Esophagus muscularis mucosa (tissue), 4 donors: Measurements from ENCODE around the gene ZNF526. TPM values are rescaled to one million over a fixed set of nuclear protein-coding genes. Genes with fewer than 3 reads are reported as not detected.

Experiments used
- DNase-seq: peaks from one replicate; pipeline ENCODE4 v3.0.0-alpha.2; 2017; ENCODE audit errors: extremely low spot score
- H3K27ac ChIP-seq, 4 donors: fragments of 200-600 bp; sonication (generic); replicated peaks in 1 of 4; 1 replicate in 3 of 4; 2 replicates in 1 of 4; pipeline ENCODE4 v1.5.1; 2016 to 2019; ENCODE audit warnings: mild to moderate bottlenecking in 1 of 4
- H3K27me3 ChIP-seq, 4 donors: fragments of 200-600 bp; sonication (generic); one replicate each; pipeline versions ENCODE4 v1.5.1 to v1.6.0; 2016 to 2019
- H3K36me3 ChIP-seq, 4 donors: fragments of 200-600 bp; sonication (generic); one replicate each; pipeline ENCODE4 v1.5.1; 2016 to 2019
- H3K4me1 ChIP-seq, 4 donors: fragments of 200-600 bp; sonication (generic); one replicate each; pipeline ENCODE4 v1.5.1; 2016 to 2019
- H3K4me3 ChIP-seq, 4 donors: fragments of 200-600 bp; sonication (generic); 1 replicate in 2 of 4; 2 replicates in 2 of 4; pipeline ENCODE4 v1.5.1; 2016 to 2019; ENCODE audit warnings: mild to moderate bottlenecking in 4 of 4, moderate library complexity in 1 of 4
- H3K9me3 ChIP-seq, 4 donors: fragments of 200-600 bp; sonication (generic); 1 replicate in 3 of 4; 2 replicates in 1 of 4; pipeline ENCODE4 v1.5.1; 2016 to 2019
- EP300 ChIP-seq: sonication (generic); formaldehyde crosslinking; IDR thresholded peaks from one replicate; pipeline ENCODE4 v1.6.1; 2017; ENCODE audit warnings: antibody characterized with exemption
- POLR2A ChIP-seq: fragments of 450-650 bp; IDR thresholded peaks from one replicate; pipeline ENCODE4 v1.6.1; 2017; ENCODE audit warnings: antibody characterized with exemption, moderate library complexity, mild to moderate bottlenecking, low read depth
- POLR2AphosphoS5 ChIP-seq, 2 donors: sonication (generic); formaldehyde crosslinking; IDR thresholded peaks; one replicate each; pipeline ENCODE4 v1.6.1; 2017; ENCODE audit warnings: antibody characterized with exemption in 2 of 2
- WGBS: methylation state at CpG from one replicate; pipeline ENCODE4 v1.1.5; 2018; 5-methylcytosine and 5-hydroxymethylcytosine counted together
- intact Hi-C: fragments of 100-400 bp; cut with DNase I; formaldehyde crosslinking; loops from one replicate; pipeline ENCODE4 v1.15.1; 2023
- total RNA-seq, 4 donors: library from RNA; depleted of rRNA; stranded (reverse); fragments of >200 nt; gene quantifications; one replicate each; pipeline versions ENCODE4 v1.1.0 to v1.2.1, GENCODE V29; 2016
- TF ChIP-seq, protein P1 (sequence below), 3 experiments: fragments of 200-600 bp in 2 of 3; fragments of 450-650 bp in 1 of 3; sonication (generic) in 2 of 3; IDR thresholded peaks; one replicate each; pipeline ENCODE4 v1.5.1; 2017 to 2019; ENCODE audit warnings: antibody characterized with exemption in 3 of 3, mild to moderate bottlenecking in 2 of 3, moderate library complexity in 1 of 3

The ZNF526 gene
- total RNA-seq, 4 donors from 2014 or later, result 4.3 to 8.6 (median 7.1) TPM

DNA sequence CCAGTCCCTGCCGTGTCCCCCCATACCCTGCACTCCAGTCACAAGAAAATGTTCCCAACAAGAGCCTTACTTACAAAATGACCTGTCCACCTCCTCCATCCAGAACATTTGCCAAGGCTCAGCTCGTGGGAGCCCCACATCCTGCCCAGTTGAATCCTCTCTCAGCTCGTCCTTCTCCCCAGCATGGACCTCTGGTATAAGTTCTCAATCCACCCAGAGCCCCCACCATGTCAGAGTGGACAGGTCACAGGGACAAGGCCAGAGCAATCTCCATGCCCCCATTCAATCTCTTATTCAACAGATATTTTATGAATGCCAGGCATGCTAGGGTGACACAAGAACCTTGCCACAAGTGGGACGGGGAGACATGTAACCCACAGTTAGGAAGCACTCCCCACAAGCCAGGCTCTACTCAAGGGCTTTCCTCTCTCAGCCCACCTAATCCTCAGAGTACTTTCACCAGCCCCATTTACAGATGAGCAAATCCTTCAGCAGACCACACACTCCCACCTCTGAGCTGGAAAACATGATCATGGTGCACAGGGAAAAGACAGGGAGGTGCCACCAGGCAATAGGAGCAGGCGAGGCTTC is 17.7 kb upstream of the ZNF526 start:
- intact Hi-C loops, result no loop called here

DNA sequence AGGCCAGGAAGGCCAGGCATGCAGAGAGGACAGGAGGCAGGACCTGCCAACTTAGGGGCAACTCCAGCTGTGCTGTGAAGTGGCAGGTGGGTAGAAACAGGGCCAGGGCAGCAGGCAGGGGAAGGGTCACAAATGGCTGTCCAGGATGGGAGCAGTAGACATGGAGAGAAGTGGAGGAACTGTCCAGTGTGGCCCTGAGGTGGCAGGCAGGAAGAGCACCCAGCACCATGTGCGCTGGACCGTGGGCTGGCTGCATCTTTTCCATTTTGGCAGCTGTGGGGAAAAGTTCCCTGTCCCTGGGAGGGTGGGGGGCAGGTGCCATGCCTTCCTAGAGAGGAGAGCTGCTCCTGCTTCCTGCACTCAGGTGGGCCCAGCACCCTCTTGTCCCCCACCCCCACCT is 16.4 kb upstream of the ZNF526 start:
- no peaks in the 10 kb centered on the region for H3K9me3 ChIP-seq
- TF ChIP-seq POLR2A, result no peak
- TF ChIP-seq EP300, result no peak
- no peak for TF ChIP-seq POLR2AphosphoS5 (IDR thresholded peaks at IDR 0.05)
- TF ChIP-seq, protein P1, sequence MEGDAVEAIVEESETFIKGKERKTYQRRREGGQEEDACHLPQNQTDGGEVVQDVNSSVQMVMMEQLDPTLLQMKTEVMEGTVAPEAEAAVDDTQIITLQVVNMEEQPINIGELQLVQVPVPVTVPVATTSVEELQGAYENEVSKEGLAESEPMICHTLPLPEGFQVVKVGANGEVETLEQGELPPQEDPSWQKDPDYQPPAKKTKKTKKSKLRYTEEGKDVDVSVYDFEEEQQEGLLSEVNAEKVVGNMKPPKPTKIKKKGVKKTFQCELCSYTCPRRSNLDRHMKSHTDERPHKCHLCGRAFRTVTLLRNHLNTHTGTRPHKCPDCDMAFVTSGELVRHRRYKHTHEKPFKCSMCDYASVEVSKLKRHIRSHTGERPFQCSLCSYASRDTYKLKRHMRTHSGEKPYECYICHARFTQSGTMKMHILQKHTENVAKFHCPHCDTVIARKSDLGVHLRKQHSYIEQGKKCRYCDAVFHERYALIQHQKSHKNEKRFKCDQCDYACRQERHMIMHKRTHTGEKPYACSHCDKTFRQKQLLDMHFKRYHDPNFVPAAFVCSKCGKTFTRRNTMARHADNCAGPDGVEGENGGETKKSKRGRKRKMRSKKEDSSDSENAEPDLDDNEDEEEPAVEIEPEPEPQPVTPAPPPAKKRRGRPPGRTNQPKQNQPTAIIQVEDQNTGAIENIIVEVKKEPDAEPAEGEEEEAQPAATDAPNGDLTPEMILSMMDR (IDR thresholded peaks at IDR 0.05), result no peak
- intact Hi-C loops, result no loop called here
- H3K36me3 ChIP-seq, result peaks cover 55 to 100% (median 93%) of the 10 kb centered on the region in 4 donors
- 93% methylated on average over 2 of the region's 2 CpGs for WGBS
- no peak for DNase-seq
- no peak overlapping the region for H3K27ac ChIP-seq
- H3K4me1 ChIP-seq, result peaks cover 7 to 28% (median 17%) of the 10 kb centered on the region in 4 donors
- no peaks in the 10 kb centered on the region for H3K27me3 ChIP-seq
- H3K4me3 ChIP-seq, result no peak overlapping the region

More for the DNA sequence above, 17.7 kb upstream of the ZNF526 start:
- WGBS, result 78% methylated on average over 5 of the region's 5 CpGs
- TF ChIP-seq POLR2A, result no peak
- no peak for TF ChIP-seq EP300
- TF ChIP-seq POLR2AphosphoS5 (IDR thresholded peaks at IDR 0.05), result no peak
- TF ChIP-seq, protein P1 (IDR thresholded peaks at IDR 0.05), result no peak
- H3K4me3 ChIP-seq, result no peak overlapping the region
- no peaks in the 10 kb centered on the region for H3K27me3 ChIP-seq
- no peak overlapping the region for H3K27ac ChIP-seq
- no peak for DNase-seq
- H3K36me3 ChIP-seq, result peaks cover 50 to 100% (median 91%) of the 10 kb centered on the region in 4 donors
- no peaks in the 10 kb centered on the region for H3K9me3 ChIP-seq
- H3K4me1 ChIP-seq, result peaks cover 8 to 29% (median 17%) of the 10 kb centered on the region in 4 donors

DNA sequence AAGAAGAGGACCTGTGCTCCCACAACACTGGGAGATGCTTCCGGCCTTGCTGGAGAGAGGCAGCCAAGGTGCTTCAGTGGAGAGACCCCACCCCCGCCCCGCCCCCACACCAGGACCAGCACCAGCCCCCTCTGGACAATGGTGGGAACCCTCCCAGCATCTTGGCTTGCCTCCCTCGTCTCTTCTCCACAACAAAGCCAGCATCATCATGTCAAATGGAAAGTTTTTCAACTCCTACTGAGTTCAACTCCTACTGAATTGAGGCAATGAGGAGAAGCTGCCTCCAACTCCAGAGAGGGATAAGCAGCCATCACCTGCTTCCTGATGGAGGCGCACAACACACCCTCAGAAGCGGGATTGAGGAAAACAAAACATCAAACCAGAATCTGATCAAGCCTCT is 15.4 kb upstream of the ZNF526 start:
- WGBS, result 80% methylated on average over 4 of the region's 6 CpGs
- Histone ChIP-seq H3K27me3 (no peaks in the 10 kb centered on the region), H3K9me3 (no peaks in the 10 kb centered on the region), H3K27ac (no peak overlapping the region), H3K36me3 (peaks cover 55 to 100% (median 93%) of the 10 kb centered on the region in 4 donors), H3K4me3 (no peak overlapping the region), H3K4me1 (peaks cover 3 to 20% (median 12%) of the 10 kb centered on the region in 4 donors)
- intact Hi-C loops, result no loop called here
- TF ChIP-seq POLR2AphosphoS5 (IDR thresholded peaks at IDR 0.05), result no peak
- TF ChIP-seq POLR2A, result no peak
- no peak for TF ChIP-seq EP300
- TF ChIP-seq, protein P1 (IDR thresholded peaks at IDR 0.05), result no peak
- no peak for DNase-seq

DNA sequence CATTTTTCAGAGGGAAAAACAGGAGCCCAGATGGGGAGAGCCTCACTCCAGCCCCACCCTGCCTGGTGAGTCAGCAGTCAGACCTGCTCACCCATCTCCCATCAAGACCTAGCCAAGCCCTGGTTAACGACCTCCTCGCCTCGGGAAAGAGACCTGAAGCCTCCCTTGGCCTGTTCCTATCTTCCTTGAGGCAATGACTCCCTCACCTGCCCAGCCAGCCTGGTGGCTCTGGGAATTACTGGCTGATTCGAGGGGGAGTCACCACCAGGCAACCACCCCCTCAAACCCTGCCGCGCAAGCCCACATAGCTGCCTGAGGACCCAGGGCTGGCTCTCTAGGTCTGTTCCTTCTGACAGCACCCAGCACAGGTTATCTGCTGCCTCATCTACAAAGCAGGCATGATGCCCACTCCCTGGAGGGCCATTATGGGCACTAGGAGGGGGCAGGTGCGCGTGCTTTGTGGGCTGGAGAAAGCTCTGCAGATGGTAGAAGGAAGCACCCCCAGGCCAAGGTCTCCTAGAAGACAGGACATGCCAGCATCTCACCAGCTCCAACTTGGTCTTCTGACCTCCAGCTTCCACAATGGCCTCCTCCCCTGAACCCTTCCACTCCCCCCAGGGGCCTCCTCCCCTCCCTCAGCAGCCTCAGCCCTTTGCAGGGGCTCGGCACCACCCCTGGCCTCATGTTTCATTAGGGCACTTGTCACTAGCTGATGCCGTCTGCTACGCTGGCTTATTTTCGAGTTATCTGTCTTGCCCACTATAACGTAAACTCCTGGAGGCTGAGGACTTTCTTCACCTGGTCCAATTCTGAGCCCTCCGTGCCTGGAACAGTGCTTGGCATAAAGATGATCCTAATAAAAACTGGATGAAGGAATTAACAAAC is 13.0 kb upstream of the ZNF526 start:
- Histone ChIP-seq H3K27ac (no peak overlapping the region), H3K36me3 (peaks cover 61 to 100% (median 90%) of the 10 kb centered on the region in 4 donors), H3K4me3 (no peak overlapping the region), H3K9me3 (no peaks in the 10 kb centered on the region), H3K27me3 (no peaks in the 10 kb centered on the region), H3K4me1 (peaks cover 0 to 3% (median 0%) of the 10 kb centered on the region in 4 donors)
- DNase-seq, result no peak
- 89% methylated on average over 6 of the region's 14 CpGs for WGBS
- TF ChIP-seq, protein P1 (IDR thresholded peaks at IDR 0.05), result no peak
- TF ChIP-seq EP300, result no peak
- no peak for TF ChIP-seq POLR2AphosphoS5 (IDR thresholded peaks at IDR 0.05)
- no peak for TF ChIP-seq POLR2A
- intact Hi-C loops, result no loop called here
